Mucosa of descending colon (tissue), 3 donors: ENCODE measurements around the gene GSTA5. TPM values are rescaled to one million over a fixed set of nuclear protein-coding genes. Genes with fewer than 3 reads are reported as not detected.
A peak's percentile ranks its signal among the peaks of the same experiment; 100 is the strongest.
"Not testable (repeated sequence)": the region's sequence is repeated elsewhere in the genome, so short reads cannot be mapped to it uniquely, and the experiment has no call there.

Source experiments
- ATAC-seq: fragments of 200-7000 bp; cut with Tn5 transposase; one replicate; pipeline ENCODE4 v1.9.1; 2020; ENCODE audit warnings: mild to moderate bottlenecking, moderate library complexity
- DNase-seq, 3 donors: peaks; one replicate each; pipeline ENCODE4 v3.0.0-alpha.2; 2020
- H3K36me3 ChIP-seq: fragments of 200-600 bp; one replicate; pipeline ENCODE4 v1.8.0; 2021; ENCODE audit warnings: low read depth, mild to moderate bottlenecking
- H3K4me1 ChIP-seq: fragments of 200-600 bp; one replicate; pipeline ENCODE4 v1.8.0; 2021; ENCODE audit warnings: low read depth, mild to moderate bottlenecking
- H3K4me3 ChIP-seq: fragments of 200-600 bp; one replicate; pipeline ENCODE4 v1.8.0; 2021; ENCODE audit warnings: mild to moderate bottlenecking
- H3K9me3 ChIP-seq: fragments of 200-600 bp; one replicate; pipeline ENCODE4 v1.8.0; 2021; ENCODE audit warnings: mild to moderate bottlenecking
- CTCF ChIP-seq: fragments of 200-600 bp; IDR thresholded peaks from one replicate; pipeline ENCODE4 v1.8.0; 2022; ENCODE audit warnings: antibody characterized with exemption, mild to moderate bottlenecking
- intact Hi-C, 2 donors: fragments of 100-400 bp; cut with DNase I in 1 of 2; cut with micrococcal nuclease in 1 of 2; formaldehyde crosslinking; loops; one replicate each; pipeline versions ENCODE4 v1.11.0 to v1.11.1; 2022; cut with DNase I, micrococcal nuclease
- total RNA-seq, 3 donors: library from RNA; stranded (reverse); fragmentation: NEBNext Ultra II Directional in 2 of 3; extraction: Animal tissue kit (Norgen Biotek cat#: 25700) in 2 of 3; gene quantifications; one replicate each; pipeline versions ENCODE4 v1.2.1 to v1.2.4, GENCODE V29; 2021 to 2023
- donor health status: DM: no; HTN: no; CAD: no; lungs with moderate emphysema.
- donor health status: DM: no; HTN: no; CAD: no.
- donor health status: DM: no; HTN: yes; CAD: no.

The GSTA5 gene
- total RNA-seq, 3 donors from 2014 or later: not detected

GRCh38 chr6:52868240-52868639, 27.6 kb upstream of the GSTA5 start:
- no peak for DNase-seq
- no peak for TF ChIP-seq CTCF
- ATAC-seq: no peak
- intact Hi-C loops: no loop called here
- Histone ChIP-seq H3K9me3 (no peaks in the 10 kb centered on the region), H3K4me1 (no peaks in the 10 kb centered on the region), H3K4me3 (no peak overlapping the region), H3K36me3 (no peaks in the 10 kb centered on the region)

GRCh38 chr6:52861151-52861550, 20.5 kb upstream of the GSTA5 start:
- intact Hi-C loops, ATAC-seq, H3K4me1 ChIP-seq, H3K9me3 ChIP-seq, DNase-seq, H3K36me3 ChIP-seq, H3K4me3 ChIP-seq: not testable (repeated sequence)

- H3K4me3 ChIP-seq: no peak overlapping the region
- intact Hi-C loops: no loop called here
- no peaks in the 10 kb centered on the region for H3K9me3 ChIP-seq
- no peaks in the 10 kb centered on the region for H3K36me3 ChIP-seq
- DNase-seq (no peak), ATAC-seq (no peak)
- no peaks in the 10 kb centered on the region for H3K4me1 ChIP-seq
- no peak for TF ChIP-seq CTCF
These were observed 17.8 kb upstream of the GSTA5 start for GRCh38 chr6:52858416-52858815.

GRCh38 chr6:52856137-52856536, 15.5 kb upstream of the GSTA5 start:
- DNase-seq: peak in 2 of 3 donors; percentile 38 to 46
- H3K4me3 ChIP-seq, H3K9me3 ChIP-seq, H3K4me1 ChIP-seq, intact Hi-C loops, H3K36me3 ChIP-seq, ATAC-seq: not testable (repeated sequence)

GRCh38 chr6:52849137-52849536, 8.5 kb upstream of the GSTA5 start:
- H3K4me1 ChIP-seq: no peaks in the 10 kb centered on the region
- no peak overlapping the region for H3K4me3 ChIP-seq
- no peaks in the 10 kb centered on the region for H3K36me3 ChIP-seq
- intact Hi-C loops: no loop called here
- TF ChIP-seq CTCF: no peak
- H3K9me3 ChIP-seq: no peaks in the 10 kb centered on the region
- ATAC-seq (no peak), DNase-seq (no peak)

GRCh38 chr6:52846002-52846401, 5.4 kb upstream of the GSTA5 start:
- no peak for DNase-seq
- Histone ChIP-seq H3K4me3 (no peak overlapping the region), H3K4me1 (no peaks in the 10 kb centered on the region), H3K9me3 (no peaks in the 10 kb centered on the region), H3K36me3 (no peaks in the 10 kb centered on the region)
- ATAC-seq: no peak
- intact Hi-C loops: no loop called here
- TF ChIP-seq CTCF: no peak

GRCh38 chr6:52843605-52844004, 3.0 kb upstream of the GSTA5 start:
- intact Hi-C loops: no loop called here
- peak in 1 of 3 donors; percentile 39 for DNase-seq
- Histone ChIP-seq H3K36me3 (no peaks in the 10 kb centered on the region), H3K4me3 (no peak overlapping the region), H3K9me3 (no peaks in the 10 kb centered on the region), H3K4me1 (no peaks in the 10 kb centered on the region)
- TF ChIP-seq CTCF: no peak
- peak; percentile 25 for ATAC-seq
